ENCODE data around the gene CDK19. TPM values are rescaled to one million over a fixed set of nuclear protein-coding genes. Genes with fewer than 3 reads are reported as not detected.

Gene CDK19
- total and polyA plus RNA-seq, 10 of the 15 experiments (the other 5 are each of a cell fraction or from before 2014, with no cell fraction given) = 4.6 to 21.4 (median 12.4) TPM

GRCh38 chr6:110799189-110799588 lies 16.1 kb downstream of the CDK19 start (continued):
- TF ChIP-seq PBX3 (IDR thresholded peaks at IDR 0.05; ENCODE audit: insufficient replicate concordance, low read depth, low read length) (no peak), REST (IDR thresholded peaks at IDR 0.05; ENCODE audit: low read depth, low read length) (no peak), PKNOX1 (IDR thresholded peaks at IDR 0.05) (no peak), HCFC1 (IDR thresholded peaks at IDR 0.05; ENCODE audit: low read length) (no peak), ESRRA (IDR thresholded peaks at IDR 0.05; ENCODE audit: low read length) (no peak), ZBTB33 (IDR thresholded peaks at IDR 0.05) (no peak), SMAD1 (IDR thresholded peaks at IDR 0.05; ENCODE audit: low read depth, partially characterized antibody) (no peak), RBBP5 (conservative IDR thresholded peaks at IDR 0.05) (no peak), PAX8 (IDR thresholded peaks at IDR 0.05) (no peak), ZBTB40 (IDR thresholded peaks at IDR 0.05; ENCODE audit: borderline replicate concordance) (no peak), IKZF2 (IDR thresholded peaks at IDR 0.05) (0 out of 4 replicates have a peak, but pooled peaks of 1 of the 2 experiments have one; percentile 20), BCL11A (IDR thresholded peaks at IDR 0.05; ENCODE audit: low read depth, low read length) (no peak), NR2F1 (conservative IDR thresholded peaks at IDR 0.05) (no peak), CEBPB (IDR thresholded peaks at IDR 0.05; ENCODE audit: borderline replicate concordance in 1 of 2, low read depth in 2 of 2, low read length in 2 of 2) (no peak), RELA (IDR thresholded peaks at IDR 0.05; ENCODE audit: borderline replicate concordance, partially characterized antibody) (no peak), LARP7 (IDR thresholded peaks at IDR 0.05) (no peak), KAT2A (conservative IDR thresholded peaks at IDR 0.05; ENCODE audit: control insufficient read depth, low read depth, low read length) (no peak), ZNF622 (IDR thresholded peaks at IDR 0.05) (no peak), WRNIP1 (IDR thresholded peaks at IDR 0.05; ENCODE audit: borderline replicate concordance, low read depth, low read length) (no peak)

All from GM12878 (cell line).